ENCODE data around the gene PWWP2A.

PWWP2A gene

GRCh38 chr5:160133071-160133917, 14.0 kb upstream of the PWWP2A start:
- DNase-seq = no peak

GRCh38 chr5:160129841-160130240, 10.6 kb upstream of the PWWP2A start:
- DNase-seq = no peak

GRCh38 chr5:160128632-160129031, 9.4 kb upstream of the PWWP2A start:
- DNase-seq = no peak

GRCh38 chr5:160119905-160120266, 636 bp upstream of the PWWP2A start:
- DNase-seq = no peak

GRCh38 chr5:160118349-160119141, 705 bp downstream of the PWWP2A start:
- DNase-seq = peak; percentile 43

- DNase-seq = no peak
Observed at GRCh38 chr5:160116991-160117390, 2.3 kb downstream of the PWWP2A start.

GRCh38 chr5:160108124-160108523, 11.1 kb downstream of the PWWP2A start:
- DNase-seq = no peak

- DNase-seq = no peak
Observed at GRCh38 chr5:160105686-160106360, 13.4 kb downstream of the PWWP2A start.

- DNase-seq = no peak
Observed at GRCh38 chr5:160097991-160098390, 21.3 kb downstream of the PWWP2A start.

GRCh38 chr5:160096178-160096577, 23.1 kb downstream of the PWWP2A start:
- DNase-seq = no peak

GRCh38 chr5:160092960-160093707, 26.1 kb downstream of the PWWP2A start:
- no peak for DNase-seq

GRCh38 chr5:160092514-160092913, 26.7 kb downstream of the PWWP2A start:
- DNase-seq = no peak

GRCh38 chr5:160090059-160090458, 29.2 kb downstream of the PWWP2A start:
- no peak for DNase-seq

- no peak for DNase-seq
Observed at GRCh38 chr5:160089531-160089930, 29.7 kb downstream of the PWWP2A start.

- no peak for DNase-seq
Observed at GRCh38 chr5:160088805-160089204, 30.4 kb downstream of the PWWP2A start.

GRCh38 chr5:160087199-160087598, 32.1 kb downstream of the PWWP2A start:
- DNase-seq = no peak

GRCh38 chr5:160084144-160084543, 35.1 kb downstream of the PWWP2A start:
- DNase-seq = no peak

- DNase-seq = no peak
Observed at GRCh38 chr5:160083501-160083900, 35.7 kb downstream of the PWWP2A start.

- no peak for DNase-seq
Observed at GRCh38 chr5:160082614-160083500, 36.4 kb downstream of the PWWP2A start.

- no peak for DNase-seq
Observed at GRCh38 chr5:160081495-160081894, 37.8 kb downstream of the PWWP2A start.

- DNase-seq = no peak
Observed at GRCh38 chr5:160079753-160080152, 39.5 kb downstream of the PWWP2A start.

- no peak for DNase-seq
Observed at GRCh38 chr5:160076997-160077396, 42.3 kb downstream of the PWWP2A start.

Data from NCI-H82 (cell line).